Panc1 (cell line): Measurements from ENCODE around the gene HMGXB4. TPM values are rescaled to one million over a fixed set of nuclear protein-coding genes. Genes with fewer than 3 reads are reported as not detected.
"Not testable (repeated sequence)": the region's sequence is repeated elsewhere in the genome, so short reads cannot be mapped to it uniquely, and the experiment has no call there.

Source experiments
- ATAC-seq: fragments of 200-7000 bp; cut with Tn5 transposase; 2 replicates; pipeline ENCODE4 v1.9.1; 2020; ENCODE audit warnings: mild to moderate bottlenecking, moderate library complexity
- BruUV-seq: library from RNA; stranded (reverse); fragments of 400-500 nt; replicated peaks from 2 replicates; lab custom pipeline; 2021; lab: Mats Ljungman, UMichigan
- CTCF ChIA-PET: fragments of 300-600 bp; sonication (Branson Sonifier 250); formaldehyde crosslinking; loops from one replicate; lab custom pipeline; 2022; ENCODE audit warnings: antibody characterized with exemption; lab: Charles Lee
- POLR2A ChIA-PET: fragments of 300-600 bp; sonication (Branson Sonifier 250); formaldehyde crosslinking; loops from one replicate; lab custom pipeline; 2022; ENCODE audit warnings: antibody characterized with exemption; lab: Charles Lee
- DNase-seq: peaks from one replicate; pipeline ENCODE4 v3.0.0-alpha.2; 2010; ENCODE audit warnings: low read depth, low spot score
- H3K27ac ChIP-seq: 2 replicates; pipeline ENCODE4 v1.5.1; 2011; ENCODE audit warnings: mild to moderate bottlenecking, low read length, inconsistent platforms
- H3K27me3 ChIP-seq: fragments of 200-500 bp; sonication (Bioruptor generic); 2 replicates; pipeline ENCODE4 v1.6.0; 2014; ENCODE audit warnings: low read length, inconsistent platforms; ENCODE audit not compliant: control insufficient read depth, insufficient read depth
- H3K36me3 ChIP-seq: fragments of 200-500 bp; sonication (Bioruptor generic); 2 replicates; pipeline ENCODE4 v1.5.1; 2014; ENCODE audit warnings: inconsistent platforms, mild to moderate bottlenecking, low read length, moderate library complexity; ENCODE audit not compliant: control insufficient read depth, insufficient read depth
- H3K4me1 ChIP-seq: 2 replicates; pipeline ENCODE4 v1.5.1; 2011; ENCODE audit warnings: inconsistent platforms, mild to moderate bottlenecking, low read length, moderate library complexity; ENCODE audit not compliant: control insufficient read depth, insufficient read depth
- H3K4me3 ChIP-seq, 2 experiments: 2 replicates each; pipeline ENCODE4 v1.5.1; 2011 to 2012; ENCODE audit warnings: low read depth in 2 of 2, low read length in 2 of 2, mild to moderate bottlenecking in 2 of 2, inconsistent platforms in 1 of 2, moderate library complexity in 1 of 2
- H3K9me3 ChIP-seq: fragments of 200-500 bp; sonication (Bioruptor generic); 2 replicates; pipeline ENCODE4 v1.5.1; 2014; ENCODE audit warnings: low read depth, mild to moderate bottlenecking, inconsistent platforms, low read length, moderate library complexity; ENCODE audit not compliant: control insufficient read depth, insufficient read depth
- CTCF ChIP-seq: fragments of 450-650 bp; IDR thresholded peaks from 2 replicates; pipeline ENCODE4 v1.5.1; 2017; ENCODE audit warnings: mild to moderate bottlenecking
- POLR2AphosphoS5 ChIP-seq: IDR thresholded peaks from 2 replicates; pipeline ENCODE4 v1.6.1; 2012; ENCODE audit warnings: mild to moderate bottlenecking, low read depth, low read length, moderate library complexity
- REST ChIP-seq, 2 experiments: IDR thresholded peaks; 2 replicates each; pipeline ENCODE4 v1.6.1; 2011 to 2012; ENCODE audit warnings: low read depth in 2 of 2, control low read depth in 1 of 2, low read length in 1 of 2, mild to moderate bottlenecking in 1 of 2, moderate library complexity in 1 of 2; ENCODE audit not compliant: insufficient read depth in 1 of 2
- SIN3A ChIP-seq: IDR thresholded peaks from 2 replicates; pipeline ENCODE4 v1.6.1; 2012; ENCODE audit warnings: low read depth, mild to moderate bottlenecking, low read length, moderate library complexity, borderline replicate concordance; ENCODE audit not compliant: insufficient read depth
- TCF7L2 ChIP-seq: IDR thresholded peaks from 2 replicates; pipeline ENCODE4 v1.6.1; 2011; ENCODE audit warnings: mild to moderate bottlenecking, low read depth, low read length, inconsistent platforms
- in situ Hi-C: cut with HindIII; loops from 2 replicates; pipeline ENCODE4 v1.10.0; 2016; ENCODE audit warnings: low sequenced_read_pairs, low pct_unique_long_range_greater_than_20kb
- intact Hi-C: fragments of 100-400 bp; cut with micrococcal nuclease; formaldehyde crosslinking; loops from one replicate; pipeline ENCODE4 v1.10.0; 2022; ENCODE audit not compliant: unreplicated experiment
- total RNA-seq: library from RNA; stranded (reverse); gene quantifications from one replicate; pipeline ENCODE4 v1.2.1, GENCODE V29; 2021; ENCODE audit not compliant: unreplicated experiment

The HMGXB4 gene
- total RNA-seq, 1 experiment from 2014 or later, result 23.7 TPM

- no peaks in the 10 kb centered on the region for H3K27me3 ChIP-seq
- H3K9me3 ChIP-seq, result no peaks in the 10 kb centered on the region
- BruUV-seq, result no TSS peak
- H3K4me1 ChIP-seq, result no peaks in the 10 kb centered on the region
- TF ChIP-seq CTCF (peak; percentile 88), POLR2AphosphoS5 (no peak)
- ChIA-PET POLR2A (no interaction called here), CTCF (interaction anchor here (0.6 to 1.4 kb wide), 6 partner anchors 13 to 81 kb away, joined by 3 to 9 read pairs (median 7); no protein-coding TSS in a partner anchor)
- peak; percentile 92 for ATAC-seq
- no peak overlapping the region for H3K4me3 ChIP-seq
- intact Hi-C loops (loop anchor here (5.0 kb wide), 1 partner anchor 74 kb away; no protein-coding TSS in a partner anchor), in situ Hi-C loops (no loop called here)
- H3K27ac ChIP-seq, result no peak overlapping the region
- no peaks in the 10 kb centered on the region for H3K36me3 ChIP-seq
- peak; percentile 47 for DNase-seq
Measured at GRCh38 chr22:35231585-35232084, 25.7 kb upstream of the HMGXB4 start.

GRCh38 chr22:35238749-35239148, 18.5 kb upstream of the HMGXB4 start:
- BruUV-seq, in situ Hi-C loops, ATAC-seq, DNase-seq, POLR2A ChIA-PET, CTCF ChIA-PET, H3K9me3 ChIP-seq, H3K4me3 ChIP-seq, H3K36me3 ChIP-seq, H3K27ac ChIP-seq, H3K27me3 ChIP-seq, intact Hi-C loops, H3K4me1 ChIP-seq: not testable (repeated sequence)

- POLR2A ChIA-PET, result interaction anchor here (0.6 kb wide), 1 partner anchor 774 kb away, joined by 7 read pairs; no protein-coding TSS in a partner anchor
- H3K27me3 ChIP-seq, H3K27ac ChIP-seq, H3K4me3 ChIP-seq, DNase-seq, BruUV-seq, ATAC-seq, H3K4me1 ChIP-seq, H3K36me3 ChIP-seq, H3K9me3 ChIP-seq, in situ Hi-C loops, intact Hi-C loops: not testable (repeated sequence)
- CTCF ChIA-PET, result interaction anchor here (0.6 kb wide), 1 partner anchor 13 kb away, joined by 7 read pairs; no protein-coding TSS in a partner anchor
Measured at GRCh38 chr22:35244507-35244906, 12.8 kb upstream of the HMGXB4 start.

- H3K36me3 ChIP-seq, result no peaks in the 10 kb centered on the region
- ATAC-seq (no peak), DNase-seq (no peak)
- H3K27me3 ChIP-seq, result no peaks in the 10 kb centered on the region
- no peaks in the 10 kb centered on the region for H3K4me1 ChIP-seq
- in situ Hi-C loops (no loop called here), intact Hi-C loops (no loop called here)
- BruUV-seq, result no TSS peak
- no peak overlapping the region for H3K4me3 ChIP-seq
- ChIA-PET CTCF (no interaction called here), POLR2A (no interaction called here)
- H3K9me3 ChIP-seq, result no peaks in the 10 kb centered on the region
- no peak overlapping the region for H3K27ac ChIP-seq
- TF ChIP-seq TCF7L2, result no peak
- no peak for TF ChIP-seq POLR2AphosphoS5
- TF ChIP-seq SIN3A, result no peak
- no peak for TF ChIP-seq CTCF
- TF ChIP-seq REST (IDR thresholded peaks at IDR 0.05; ENCODE audit: insufficient read depth in 1 of 2, low read depth in 2 of 2, low read length in 1 of 2), result no peak
Measured at GRCh38 chr22:35250156-35250555, 7.1 kb upstream of the HMGXB4 start.
